ENCODE results near the gene ARHGEF28. TPM values are rescaled to one million over a fixed set of nuclear protein-coding genes. Genes with fewer than 3 reads are reported as not detected.

Gene ARHGEF28
- total RNA-seq, 1 experiment from 2014 or later: 6.1 TPM

GRCh38 chr5:73887688-73888087 is 261.7 kb downstream of the ARHGEF28 start:
- DNase-seq (ENCODE audit: low read depth, low spot score) (no peak), ATAC-seq (no peak)
- Histone ChIP-seq H3K79me2 (ENCODE audit: insufficient read depth, low read length) (no peaks in the 10 kb centered on the region), H3K9me2 (ENCODE audit: insufficient read depth) (no peaks in the 10 kb centered on the region), H3K27ac (ENCODE audit: low read depth, low read length) (no peak overlapping the region), H3K4me2 (ENCODE audit: low read length) (no peak overlapping the region), H3K27me3 (ENCODE audit: insufficient read depth, low read length) (no peaks in the 10 kb centered on the region), H3K4me1 (ENCODE audit: control insufficient read depth in 1 of 2, insufficient read depth in 2 of 2, low read length in 2 of 2) (no peaks in the 10 kb centered on the region), H3K9me3 (ENCODE audit: control insufficient read depth in 1 of 2, insufficient read depth in 1 of 2, low read depth in 1 of 2, low read length in 2 of 2) (no peaks in the 10 kb centered on the region), H3K36me3 (ENCODE audit: control insufficient read depth in 1 of 2, insufficient read depth in 2 of 2, low read length in 2 of 2) (no peaks in the 10 kb centered on the region), H4K20me1 (ENCODE audit: insufficient read depth) (no peaks in the 10 kb centered on the region), H3K4me3 (replicated peaks in 1 of 2; ENCODE audit: low read depth in 1 of 2, low read length in 2 of 2) (no peak overlapping the region), H3K9ac (ENCODE audit: low read length) (no peak overlapping the region), H2AFZ (ENCODE audit: low read depth, low read length, poor library complexity, severe bottlenecking) (no peak overlapping the region)
- BruUV-seq (replicated peaks): no TSS peak
- TF ChIP-seq ATF3 (IDR thresholded peaks at IDR 0.05) (no peak), EZH2phosphoT487 (IDR thresholded peaks at IDR 0.05; ENCODE audit: borderline replicate concordance) (no peak), EZH2 (IDR thresholded peaks at IDR 0.05) (no peak), POLR2A (IDR thresholded peaks at IDR 0.05; ENCODE audit: borderline replicate concordance, extremely low read depth, insufficient read depth, insufficient read length) (no peak), YY1 (IDR thresholded peaks at IDR 0.05; ENCODE audit: extremely low read depth, insufficient replicate concordance, low read depth, low read length) (no peak), POLR2AphosphoS5 (IDR thresholded peaks at IDR 0.05; ENCODE audit: low read depth, low read length) (no peak), SRF (IDR thresholded peaks at IDR 0.05; ENCODE audit: low read depth) (no peak), ZBTB33 (IDR thresholded peaks at IDR 0.05; ENCODE audit: extremely low read depth, insufficient replicate concordance, low read length) (no peak), SP1 (IDR thresholded peaks at IDR 0.05; ENCODE audit: low read depth) (no peak), EGR1 (IDR thresholded peaks at IDR 0.05; ENCODE audit: low read depth) (no peak), FOSL1 (IDR thresholded peaks at IDR 0.05; ENCODE audit: low read depth) (no peak), ZFX (IDR thresholded peaks at IDR 0.05) (no peak), ELF1 (IDR thresholded peaks at IDR 0.05; ENCODE audit: borderline replicate concordance, low read depth) (no peak), REST (IDR thresholded peaks at IDR 0.05; ENCODE audit: low read depth) (no peak), RAD21 (IDR thresholded peaks at IDR 0.05; ENCODE audit: low read depth) (no peak), TCF7L2 (IDR thresholded peaks at IDR 0.05; ENCODE audit: borderline replicate concordance, extremely low read depth, insufficient read depth, insufficient read length) (no peak)
- intact Hi-C loops (cut with micrococcal nuclease): no loop called here
- ChIA-PET CTCF (no interaction called here), RAD21 (ENCODE audit: low non-redundant PET in 1 of 2, low total read pairs in 2 of 2, uncharacterized antibody in 2 of 2, unreplicated experiment in 2 of 2) (no interaction called here), POLR2A (no interaction called here)
